Urothelium cell line (cell line): ENCODE results near the gene FBLN5.
A peak's percentile ranks its signal among the peaks of the same experiment; 100 is the strongest.
"Not testable (repeated sequence)": the region's sequence is repeated elsewhere in the genome, so short reads cannot be mapped to it uniquely, and the experiment has no call there.

Experiments
- DNase-seq: peaks from one replicate; pipeline ENCODE4 v3.0.0; 2011; ENCODE audit warnings: low spot score, mixed read lengths
- FAIRE-seq: peaks from 2 replicates; lab custom pipeline; 2011; peaks lifted over from hg19 to GRCh38; lab: Jason Lieb, UNC

FBLN5 gene

GRCh38 chr14:91886961-91887360 lies 60.5 kb downstream of the FBLN5 start:
- FAIRE-seq, result no peak
- no peak for DNase-seq

GRCh38 chr14:91885839-91886238 lies 61.7 kb downstream of the FBLN5 start:
- DNase-seq, result no peak

GRCh38 chr14:91885113-91885712 lies 62.3 kb downstream of the FBLN5 start:
- no peak for DNase-seq
- no peak for FAIRE-seq

More at GRCh38 chr14:91885839-91886238, 61.7 kb downstream of the FBLN5 start:
- FAIRE-seq, result no peak

GRCh38 chr14:91884664-91885063 lies 62.8 kb downstream of the FBLN5 start:
- DNase-seq (no peak), FAIRE-seq (no peak)

- FAIRE-seq, result no peak
Measured at GRCh38 chr14:91883753-91884152, 63.7 kb downstream of the FBLN5 start.

GRCh38 chr14:91882776-91883175 lies 64.7 kb downstream of the FBLN5 start:
- no peak for FAIRE-seq
- no peak for DNase-seq

More at GRCh38 chr14:91883753-91884152, 63.7 kb downstream of the FBLN5 start:
- DNase-seq, result no peak

GRCh38 chr14:91882369-91882768 lies 65.1 kb downstream of the FBLN5 start:
- no peak for FAIRE-seq

GRCh38 chr14:91879196-91879595 lies 68.3 kb downstream of the FBLN5 start:
- FAIRE-seq (no peak), DNase-seq (no peak)

More at GRCh38 chr14:91882369-91882768, 65.1 kb downstream of the FBLN5 start:
- DNase-seq, result no peak

GRCh38 chr14:91878274-91878673 lies 69.2 kb downstream of the FBLN5 start:
- FAIRE-seq (no peak), DNase-seq (no peak)

- DNase-seq (no peak), FAIRE-seq (no peak)
Measured at GRCh38 chr14:91877376-91877915, 70.0 kb downstream of the FBLN5 start.

- no peak for FAIRE-seq
- no peak for DNase-seq
Measured at GRCh38 chr14:91876492-91876891, 71.0 kb downstream of the FBLN5 start.

- no peak for DNase-seq
Measured at GRCh38 chr14:91875525-91876286, 71.8 kb downstream of the FBLN5 start.

GRCh38 chr14:91873471-91874415 lies 73.8 kb downstream of the FBLN5 start:
- peak; percentile 25 for DNase-seq
- no peak for FAIRE-seq

More at GRCh38 chr14:91875525-91876286, 71.8 kb downstream of the FBLN5 start:
- FAIRE-seq, result no peak

GRCh38 chr14:91872517-91873470 lies 74.7 kb downstream of the FBLN5 start:
- no peak for FAIRE-seq
- DNase-seq, result no peak

GRCh38 chr14:91872011-91872501 lies 75.4 kb downstream of the FBLN5 start:
- DNase-seq (no peak), FAIRE-seq (no peak)

GRCh38 chr14:91871401-91871800 lies 76.1 kb downstream of the FBLN5 start:
- DNase-seq, FAIRE-seq: not testable (repeated sequence)

GRCh38 chr14:91870890-91871289 lies 76.6 kb downstream of the FBLN5 start:
- no peak for FAIRE-seq
- no peak for DNase-seq

GRCh38 chr14:91870001-91870400 lies 77.5 kb downstream of the FBLN5 start:
- DNase-seq, result peak; percentile 13
- no peak for FAIRE-seq

GRCh38 chr14:91869556-91869955 lies 77.9 kb downstream of the FBLN5 start:
- FAIRE-seq, result no peak
- DNase-seq, result no peak
